H1 (cell line): ENCODE data around the gene ANXA6. TPM values are rescaled to one million over a fixed set of nuclear protein-coding genes. Genes with fewer than 3 reads are reported as not detected.

Source experiments
- CTCF ChIA-PET: fragments of 300-600 bp; sonication (Branson Sonifier 250); formaldehyde crosslinking; loops from one replicate; lab custom pipeline; 2021; ENCODE audit not compliant: partially characterized antibody; lab: Charles Lee
- POLR2A ChIA-PET: fragments of 300-600 bp; sonication (Branson Sonifier 250); formaldehyde crosslinking; loops from one replicate; lab custom pipeline; 2021; ENCODE audit warnings: inconsistent platforms; ENCODE audit not compliant: partially characterized antibody; lab: Charles Lee
- DNase-seq, 2 experiments: peaks; one replicate each; pipeline versions ENCODE4 v3.0.0 to v3.0.0-alpha.2; 2010 to 2022; ENCODE audit warnings: low spot score in 2 of 2, low read depth in 1 of 2, mixed read lengths in 1 of 2
- FAIRE-seq: peaks from 2 replicates; lab custom pipeline; 2011; peaks lifted over from hg19 to GRCh38; lab: Jason Lieb, UNC
- H2AFZ ChIP-seq: 2 replicates; pipeline ENCODE4 v1.8.1; 2012; ENCODE audit warnings: low read length, inconsistent platforms
- H2AK5ac ChIP-seq: 2 replicates; pipeline ENCODE4 v1.6.1; 2013; ENCODE audit warnings: low read depth, low read length
- H2BK120ac ChIP-seq: replicated peaks from 2 replicates; pipeline ENCODE3; 2013; ENCODE audit warnings: low read depth, low read length, inconsistent platforms
- H2BK12ac ChIP-seq: 2 replicates; pipeline ENCODE4 v1.6.1; 2013; ENCODE audit warnings: low read depth, low read length
- H2BK15ac ChIP-seq: 2 replicates; pipeline ENCODE4 v1.6.1; 2013; ENCODE audit warnings: low read length
- H2BK20ac ChIP-seq: 2 replicates; pipeline ENCODE4 v1.6.1; 2013; ENCODE audit warnings: low read length
- H2BK5ac ChIP-seq: 2 replicates; pipeline ENCODE4 v1.6.1; 2013; ENCODE audit warnings: low read depth, low read length
- H3K14ac ChIP-seq: 2 replicates; pipeline ENCODE4 v1.6.1; 2013; ENCODE audit warnings: inconsistent platforms; ENCODE audit not compliant: insufficient read length
- H3K18ac ChIP-seq: 2 replicates; pipeline ENCODE4 v1.6.1; 2013; ENCODE audit warnings: low read length; ENCODE audit errors: extremely low read depth
- H3K23ac ChIP-seq: 2 replicates; pipeline ENCODE4 v1.6.1; 2013; ENCODE audit warnings: inconsistent platforms; ENCODE audit not compliant: insufficient read length
- H3K23me2 ChIP-seq: 2 replicates; pipeline ENCODE4 v1.6.1; 2013; ENCODE audit warnings: low read depth, low read length
- H3K27ac ChIP-seq: 2 replicates; pipeline ENCODE4 v1.6.1; 2011; ENCODE audit warnings: low read depth, low read length, inconsistent platforms
- H3K27me3 ChIP-seq, 4 experiments: replicated peaks in 1 of 4; 1 replicate in 1 of 4; 2 replicates in 3 of 4; pipeline versions ENCODE4 v1.6.1 to v1.8.1; 2011 to 2013; ENCODE audit warnings: low read length in 3 of 4, mild to moderate bottlenecking in 3 of 4, inconsistent platforms in 2 of 4, mixed read lengths in 2 of 4, moderate library complexity in 1 of 4; ENCODE audit not compliant: control insufficient read depth in 3 of 4, insufficient read depth in 3 of 4; ENCODE audit errors: extremely low read depth in 1 of 4
- H3K36me3 ChIP-seq, 4 experiments: 2 replicates each; pipeline versions ENCODE4 v1.6.1 to v1.8.1; 2011 to 2013; ENCODE audit warnings: mild to moderate bottlenecking in 4 of 4, low read length in 3 of 4, moderate library complexity in 2 of 4, control low read depth in 1 of 4, inconsistent platforms in 1 of 4; ENCODE audit not compliant: insufficient read depth in 4 of 4, control insufficient read depth in 2 of 4
- H3K4ac ChIP-seq: replicated peaks from 2 replicates; pipeline ENCODE3; 2013; ENCODE audit warnings: low read length, low read depth, mixed read lengths, inconsistent platforms; ENCODE audit not compliant: insufficient read length
- H3K4me1 ChIP-seq, 4 experiments: replicated peaks in 1 of 4; 1 replicate in 1 of 4; 2 replicates in 3 of 4; pipeline versions ENCODE4 v1.6.1 to v1.8.1; 2011 to 2013; ENCODE audit warnings: low read length in 3 of 4, inconsistent platforms in 2 of 4, mixed read lengths in 1 of 4; ENCODE audit not compliant: insufficient read depth in 4 of 4, control insufficient read depth in 3 of 4
- H3K4me2 ChIP-seq, 2 experiments: 2 replicates each; pipeline versions ENCODE4 v1.6.1 to v1.8.1; 2011 to 2013; ENCODE audit warnings: low read depth in 2 of 2, low read length in 2 of 2, control low read depth in 1 of 2, inconsistent platforms in 1 of 2, mild to moderate bottlenecking in 1 of 2; ENCODE audit not compliant: insufficient read depth in 1 of 2
- H3K4me3 ChIP-seq, 4 experiments: fragments of 200-600, 300-600 bp in 1 of 4; sonication (generic), shearing (Covaris generic), sonication (Bioruptor Twin) in 1 of 4; 2 replicates each; pipeline versions ENCODE4 v1.5.1 to v1.8.1; 2011 to 2016; ENCODE audit warnings: low read length in 4 of 4, low read depth in 3 of 4, control low read depth in 2 of 4, inconsistent platforms in 2 of 4, mild to moderate bottlenecking in 2 of 4, mixed read lengths in 1 of 4, moderate library complexity in 1 of 4; ENCODE audit not compliant: insufficient read depth in 2 of 4; ENCODE audit errors: extremely low read depth in 1 of 4
- H3K56ac ChIP-seq: replicated peaks from 2 replicates; pipeline ENCODE3; 2013; ENCODE audit warnings: low read depth, mild to moderate bottlenecking, mixed read lengths, low read length, inconsistent platforms; ENCODE audit not compliant: insufficient read length
- H3K79me1 ChIP-seq: 2 replicates; pipeline ENCODE4 v1.6.1; 2013; ENCODE audit warnings: low read depth, low read length, control low read depth
- H3K79me2 ChIP-seq, 2 experiments: 2 replicates each; pipeline versions ENCODE4 v1.6.1 to v1.8.1; 2012 to 2013; ENCODE audit warnings: low read length in 2 of 2, mild to moderate bottlenecking in 2 of 2, inconsistent platforms in 1 of 2; ENCODE audit not compliant: insufficient read depth in 2 of 2, control insufficient read depth in 1 of 2
- H3K9ac ChIP-seq, 4 experiments: replicated peaks in 1 of 4; 1 replicate in 1 of 4; 2 replicates in 3 of 4; pipeline versions ENCODE4 v1.6.1 to v1.8.1; 2011 to 2013; ENCODE audit warnings: low read depth in 3 of 4, low read length in 3 of 4, control low read depth in 2 of 4, mild to moderate bottlenecking in 2 of 4, moderate library complexity in 2 of 4, inconsistent platforms in 1 of 4; ENCODE audit errors: extremely low read depth in 1 of 4
- H3K9me3 ChIP-seq, 2 experiments: 2 replicates each; pipeline versions ENCODE4 v1.6.1 to v1.8.1; 2012 to 2013; ENCODE audit warnings: mild to moderate bottlenecking in 2 of 2, moderate library complexity in 2 of 2, control low read depth in 1 of 2, inconsistent platforms in 1 of 2, low read depth in 1 of 2, low read length in 1 of 2, mixed read lengths in 1 of 2; ENCODE audit not compliant: insufficient read depth in 2 of 2
- H4K20me1 ChIP-seq, 2 experiments: replicated peaks in 1 of 2; 2 replicates each; pipeline versions ENCODE3 to v1.8.1; 2011 to 2013; ENCODE audit warnings: inconsistent platforms in 2 of 2, low read length in 2 of 2, mild to moderate bottlenecking in 1 of 2; ENCODE audit not compliant: insufficient read depth in 2 of 2, control insufficient read depth in 1 of 2
- H4K5ac ChIP-seq: 2 replicates; pipeline ENCODE4 v1.6.1; 2013; ENCODE audit warnings: low read length, low read depth, mixed read lengths, inconsistent platforms; ENCODE audit not compliant: insufficient read length
- H4K8ac ChIP-seq: 2 replicates; pipeline ENCODE4 v1.8.0; 2013; ENCODE audit warnings: mild to moderate bottlenecking, moderate library complexity, low read length, inconsistent platforms; ENCODE audit not compliant: insufficient read depth; ENCODE audit errors: extremely low read depth
- H4K91ac ChIP-seq: replicated peaks from 2 replicates; pipeline ENCODE3; 2013; ENCODE audit warnings: low read length, mixed read lengths, inconsistent platforms; ENCODE audit not compliant: insufficient read length
- CHD1 ChIP-seq: IDR thresholded peaks from 2 replicates; pipeline ENCODE4 v1.6.1; 2012; ENCODE audit warnings: low read depth, low read length, improper control_type of control experiment
- EGR1 ChIP-seq: IDR thresholded peaks from 2 replicates; pipeline ENCODE4 v1.6.1; 2011; ENCODE audit warnings: low read depth, low read length, borderline replicate concordance
- KDM5A ChIP-seq: fragments of 200-600 bp; IDR thresholded peaks from 2 replicates; pipeline ENCODE4 v1.7.1; 2012; ENCODE audit warnings: mild to moderate bottlenecking, low read length, inconsistent platforms, mixed read lengths
- SIN3A ChIP-seq, 2 experiments: IDR thresholded peaks in 1 of 2; conservative IDR thresholded peaks in 1 of 2; 2 replicates each; pipeline ENCODE4 v1.6.1; 2011 to 2012; ENCODE audit warnings: low read length in 2 of 2, improper control_type of control experiment in 1 of 2, low read depth in 1 of 2, mild to moderate bottlenecking in 1 of 2
- SP2 ChIP-seq: IDR thresholded peaks from 2 replicates; pipeline ENCODE4 v1.6.1; 2012; ENCODE audit warnings: mild to moderate bottlenecking, low read length, inconsistent platforms
- SRF ChIP-seq: IDR thresholded peaks from 2 replicates; pipeline ENCODE4 v1.6.1; 2011; ENCODE audit warnings: mild to moderate bottlenecking, low read depth, low read length, moderate library complexity
- SUZ12 ChIP-seq: fragments of 200-600 bp; sonication (generic); IDR thresholded peaks from 2 replicates; pipeline ENCODE4 v1.6.1; 2012; ENCODE audit warnings: mild to moderate bottlenecking, inconsistent platforms, low read length, moderate library complexity, mixed read lengths
- TAF7 ChIP-seq: optimal IDR thresholded peaks from 2 replicates; pipeline ENCODE3; 2011; ENCODE audit warnings: low read depth, mild to moderate bottlenecking, inconsistent platforms, low read length, moderate library complexity, borderline replicate concordance
- TEAD4 ChIP-seq: IDR thresholded peaks from 2 replicates; pipeline ENCODE4 v1.6.1; 2012; ENCODE audit warnings: low read depth, low read length, inconsistent platforms, mixed read lengths
- WGBS, 2 experiments: shearing (Covaris generic) in 1 of 2; methylation state at CpG; one replicate each; pipeline versions ENCODE4 v1.1.6 to v1.1.7; 2013 to 2015; ENCODE audit warnings: low lambda C conversion rate in 2 of 2, mixed read lengths in 2 of 2, inconsistent platforms in 1 of 2, low coverage in 1 of 2, missing lambda C conversion rate in 1 of 2; ENCODE audit not compliant: insufficient replicate concordance in 2 of 2, insufficient coverage in 1 of 2, insufficient read length in 1 of 2; ENCODE audit errors: extremely low coverage in 1 of 2, missing lambda C conversion rate in 1 of 2; 5-methylcytosine and 5-hydroxymethylcytosine counted together
- polyA plus RNA-seq, 7 experiments: library from polyadenylated mRNA; depleted of rRNA in 3 of 7; stranded (reverse) in 5 of 7; unstranded in 2 of 7; fragments of >200 nt in 5 of 7; fragments of 200-250 nt in 2 of 7; gene quantifications; 1 replicate in 5 of 7; 2 replicates in 1 of 7; 4 replicates in 1 of 7; pipeline versions ENCODE4 v1.2.1 to v1.2.3, GENCODE V29; 2011 to 2013; ENCODE audit warnings: missing spikeins in 2 of 7, mixed read lengths in 2 of 7
- total RNA-seq: library from RNA; stranded (reverse); fragmentation: NEBNext Ultra II Directional; extraction: Animal tissue kit (Norgen Biotek cat#: 25700); gene quantifications from 2 replicates; pipeline ENCODE4 v1.2.1, GENCODE V29; 2021
- TF ChIP-seq, protein P1 (sequence below): IDR thresholded peaks from 2 replicates; pipeline ENCODE4 v1.6.1; 2012; ENCODE audit warnings: inconsistent platforms
- TF ChIP-seq, protein P2 (sequence below), 3 experiments: IDR thresholded peaks; 1 replicate in 2 of 3; 2 replicates in 1 of 3; pipeline versions ENCODE4 v1.5.1 to v1.6.1; 2011; ENCODE audit warnings: low read length in 3 of 3, mild to moderate bottlenecking in 3 of 3, inconsistent platforms in 2 of 3, low read depth in 1 of 3, moderate library complexity in 1 of 3; ENCODE audit not compliant: insufficient read depth in 1 of 3; ENCODE audit errors: control extremely low read depth in 1 of 3

Gene ANXA6
- total and polyA plus RNA-seq, 2 of the 8 experiments (the other 6 are each of a cell fraction or from before 2014, with no cell fraction given) = 61.3 to 78.6 TPM

DNA sequence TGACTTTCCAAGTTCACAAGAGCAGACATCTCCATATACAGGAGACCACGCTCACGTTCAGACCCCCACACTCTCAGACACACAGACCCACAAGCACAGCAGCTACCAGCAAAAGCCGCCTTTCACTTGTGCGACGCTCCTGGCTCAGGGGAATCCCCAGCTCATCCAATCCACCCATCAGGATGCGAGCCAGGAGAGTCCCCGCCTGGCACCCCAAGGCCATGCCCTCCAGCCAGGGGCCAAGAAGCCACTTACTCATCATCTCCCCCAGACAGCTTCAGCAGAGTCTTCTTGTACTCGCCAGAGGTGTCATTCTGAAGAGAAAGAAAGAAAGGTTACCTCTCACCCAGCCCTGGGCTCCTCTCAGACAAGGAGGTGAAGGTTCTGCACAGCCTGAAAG lies 29.7 kb downstream of the ANXA6 start:
- TF ChIP-seq SIN3A (conservative IDR thresholded peaks at IDR 0.05 in 1 of 2, IDR thresholded peaks at IDR 0.05 in 1 of 2; ENCODE audit: low read depth in 1 of 2, low read length in 2 of 2) = no peak
- TF ChIP-seq, protein P1, sequence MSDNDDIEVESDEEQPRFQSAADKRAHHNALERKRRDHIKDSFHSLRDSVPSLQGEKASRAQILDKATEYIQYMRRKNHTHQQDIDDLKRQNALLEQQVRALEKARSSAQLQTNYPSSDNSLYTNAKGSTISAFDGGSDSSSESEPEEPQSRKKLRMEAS = no peak
- TF ChIP-seq SRF = no peak
- no peak for TF ChIP-seq KDM5A
- TF ChIP-seq, protein P2, sequence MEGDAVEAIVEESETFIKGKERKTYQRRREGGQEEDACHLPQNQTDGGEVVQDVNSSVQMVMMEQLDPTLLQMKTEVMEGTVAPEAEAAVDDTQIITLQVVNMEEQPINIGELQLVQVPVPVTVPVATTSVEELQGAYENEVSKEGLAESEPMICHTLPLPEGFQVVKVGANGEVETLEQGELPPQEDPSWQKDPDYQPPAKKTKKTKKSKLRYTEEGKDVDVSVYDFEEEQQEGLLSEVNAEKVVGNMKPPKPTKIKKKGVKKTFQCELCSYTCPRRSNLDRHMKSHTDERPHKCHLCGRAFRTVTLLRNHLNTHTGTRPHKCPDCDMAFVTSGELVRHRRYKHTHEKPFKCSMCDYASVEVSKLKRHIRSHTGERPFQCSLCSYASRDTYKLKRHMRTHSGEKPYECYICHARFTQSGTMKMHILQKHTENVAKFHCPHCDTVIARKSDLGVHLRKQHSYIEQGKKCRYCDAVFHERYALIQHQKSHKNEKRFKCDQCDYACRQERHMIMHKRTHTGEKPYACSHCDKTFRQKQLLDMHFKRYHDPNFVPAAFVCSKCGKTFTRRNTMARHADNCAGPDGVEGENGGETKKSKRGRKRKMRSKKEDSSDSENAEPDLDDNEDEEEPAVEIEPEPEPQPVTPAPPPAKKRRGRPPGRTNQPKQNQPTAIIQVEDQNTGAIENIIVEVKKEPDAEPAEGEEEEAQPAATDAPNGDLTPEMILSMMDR (IDR thresholded peaks at IDR 0.05; ENCODE audit: control extremely low read depth in 1 of 3, insufficient read depth in 1 of 3, low read depth in 1 of 3, low read length in 3 of 3) = no peak
- TF ChIP-seq EGR1 = no peak
- no peak for TF ChIP-seq SUZ12
- no peak for TF ChIP-seq CHD1
- no peak for TF ChIP-seq TEAD4
- no peak for TF ChIP-seq TAF7
- TF ChIP-seq SP2 = no peak
- DNase-seq = no peak
- no peak overlapping the region for H2AFZ ChIP-seq
- H3K9me3 ChIP-seq = no peaks in the 10 kb centered on the region
- H2AK5ac ChIP-seq = no peak overlapping the region
- no peak for FAIRE-seq
- H3K4me1 ChIP-seq = peaks cover 0 to 3% (median 0%) of the 10 kb centered on the region in 4 experiments; a peak in 3 of 7 replicates
- no peak overlapping the region for H2BK12ac ChIP-seq
- H2BK15ac ChIP-seq = no peak overlapping the region
- no peak overlapping the region for H4K5ac ChIP-seq
- H3K27me3 ChIP-seq = no peaks in the 10 kb centered on the region
- H3K56ac ChIP-seq = no peak overlapping the region
- H4K20me1 ChIP-seq = peaks cover 2 to 4% of the 10 kb centered on the region in 2 experiments
- POLR2A ChIA-PET = no interaction called here
- H3K23ac ChIP-seq = no peak overlapping the region
- H2BK5ac ChIP-seq = no peak overlapping the region
- H3K4ac ChIP-seq = no peak overlapping the region
- 88% methylated on average over 8 of the region's 8 CpGs; no CpG with 5 or more reads in 1 of the 2 experiments for WGBS, 2 experiments
- H3K4me2 ChIP-seq = no peak overlapping the region
- H2BK120ac ChIP-seq = no peak overlapping the region
- no peak overlapping the region for H3K14ac ChIP-seq
- H3K27ac ChIP-seq = no peak overlapping the region
- no peaks in the 10 kb centered on the region for H3K79me1 ChIP-seq
- no peak overlapping the region for H2BK20ac ChIP-seq
- no peak overlapping the region for H3K9ac ChIP-seq
- H4K8ac ChIP-seq = no peak overlapping the region
- H3K4me3 ChIP-seq = no peak overlapping the region
- H3K79me2 ChIP-seq = no peaks in the 10 kb centered on the region
- no peak overlapping the region for H4K91ac ChIP-seq
- peaks cover 7 to 12% (median 9%) of the 10 kb centered on the region in 4 experiments; a peak in 7 of 8 replicates for H3K36me3 ChIP-seq
- H3K23me2 ChIP-seq = no peaks in the 10 kb centered on the region; the same call in 1 of the 2 replicates
- CTCF ChIA-PET = interaction anchor here (3.6 to 39.8 kb wide), 6 partner anchors 8 to 112 kb away, joined by 48 to 810 read pairs (median 88); partner anchors contain the start of gene ANXA6
- H3K18ac ChIP-seq = no peak overlapping the region
